ENCODE data around the gene TM9SF1. TPM values are rescaled to one million over a fixed set of nuclear protein-coding genes. Genes with fewer than 3 reads are reported as not detected.

TM9SF1 gene
- total RNA-seq, 3 donors from 2014 or later (not counting 1 experiment from before 2014, with no cell fraction given), result 15.2 to 32.1 (median 28.7) TPM

DNA sequence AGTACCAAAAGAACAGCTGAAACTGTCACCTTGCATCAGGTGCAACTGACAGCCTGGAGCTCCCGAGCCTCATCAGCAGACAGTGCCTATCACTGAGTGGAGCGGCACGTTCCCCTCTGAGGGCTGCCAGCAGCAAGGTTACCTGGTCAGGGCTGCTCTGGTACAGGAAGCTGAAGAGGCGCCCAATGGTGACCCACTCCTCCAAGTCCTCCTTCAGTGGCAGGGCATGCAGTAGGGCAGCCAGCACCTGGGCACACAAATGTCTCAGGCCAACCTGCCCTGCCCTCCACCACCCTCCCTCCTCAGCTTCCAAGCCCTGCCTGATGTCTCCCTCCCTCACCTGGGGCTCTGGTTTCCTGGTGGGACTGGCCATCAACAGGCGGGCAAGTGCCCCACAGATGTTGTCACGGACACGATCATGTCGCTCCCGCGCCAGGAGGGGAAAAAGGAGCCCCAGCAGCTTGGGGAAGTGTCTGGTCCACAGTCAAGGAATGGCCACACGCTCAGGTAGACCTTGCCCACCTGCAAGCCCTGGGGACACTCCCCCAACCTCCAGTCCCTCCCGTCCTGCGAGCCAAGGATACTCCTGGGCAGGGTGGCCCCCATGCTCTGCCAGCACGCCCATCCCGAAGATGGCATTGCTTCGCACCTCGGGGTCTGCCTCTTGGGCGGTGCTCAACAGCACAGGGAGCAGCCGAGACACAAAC is 13.7 kb downstream of the TM9SF1 start:
- Histone ChIP-seq H3K27me3 (ENCODE audit: control insufficient read depth, insufficient read depth, low read length) (no peaks in the 10 kb centered on the region), H3K4me1 (ENCODE audit: control insufficient read depth, insufficient read depth, low read length) (no peaks in the 10 kb centered on the region), H3K9me3 (ENCODE audit: control insufficient read depth, insufficient read depth, low read length) (no peaks in the 10 kb centered on the region), H3K27ac (ENCODE audit: low read length) (no peak overlapping the region), H3K36me3 (ENCODE audit: control insufficient read depth, insufficient read depth, low read length) (peaks cover 73% of the 10 kb centered on the region), H3K4me3 (ENCODE audit: low read length) (no peak overlapping the region)
- intact Hi-C loops (cut with micrococcal nuclease), result no loop called here
- ATAC-seq (no peak), DNase-seq (no peak)
- Mint-ChIP-seq H3K4me1 (no peaks in the 10 kb centered on the region), H3K27ac (peak overlapping the region in 1 of 2 donors; percentile 47), H3K36me3 (peaks cover 6% of the 10 kb centered on the region), H3K4me3 (no peak overlapping the region), H3K9me3 (no peaks in the 10 kb centered on the region), H3K27me3 (ENCODE audit: low read depth in 2 of 2) (no peaks in the 10 kb centered on the region)
- TF ChIP-seq CTCF (IDR thresholded peaks at IDR 0.05), result no peak
- WGBS (ENCODE audit: insufficient coverage), result 96% methylated on average over 19 of the region's 19 CpGs

- Mint-ChIP-seq H3K9me3 (no peaks in the 10 kb centered on the region), H3K36me3 (peaks cover 6% of the 10 kb centered on the region), H3K27ac (peak overlapping the region in 1 of 2 donors; percentile 21), H3K27me3 (ENCODE audit: low read depth in 2 of 2) (no peaks in the 10 kb centered on the region), H3K4me3 (no peak overlapping the region), H3K4me1 (no peaks in the 10 kb centered on the region)
- peak in 1 of 3 donors; percentile 25 for ATAC-seq
- H3K4me3 ChIP-seq (ENCODE audit: low read length), result no peak overlapping the region
- no peak for TF ChIP-seq CTCF (IDR thresholded peaks at IDR 0.05)
- H3K4me1 ChIP-seq (ENCODE audit: control insufficient read depth, insufficient read depth, low read length), result no peaks in the 10 kb centered on the region
- no peaks in the 10 kb centered on the region for H3K27me3 ChIP-seq (ENCODE audit: control insufficient read depth, insufficient read depth, low read length)
- H3K36me3 ChIP-seq (ENCODE audit: control insufficient read depth, insufficient read depth, low read length), result peaks cover 64% of the 10 kb centered on the region
- no peaks in the 10 kb centered on the region for H3K9me3 ChIP-seq (ENCODE audit: control insufficient read depth, insufficient read depth, low read length)
- no peak overlapping the region for H3K27ac ChIP-seq (ENCODE audit: low read length)
- intact Hi-C loops (cut with micrococcal nuclease), result no loop called here
- WGBS (ENCODE audit: insufficient coverage), result 88% methylated on average over 18 of the region's 18 CpGs
- DNase-seq, result no peak
These were observed 15.1 kb downstream of the TM9SF1 start for GRCh38 chr14:24179961-24180796.

GRCh38 chr14:24179294-24179960 is 15.8 kb downstream of the TM9SF1 start:
- no peak for TF ChIP-seq CTCF (IDR thresholded peaks at IDR 0.05)
- Histone ChIP-seq H3K4me1 (ENCODE audit: control insufficient read depth, insufficient read depth, low read length) (no peaks in the 10 kb centered on the region), H3K4me3 (ENCODE audit: low read length) (no peak overlapping the region), H3K27me3 (ENCODE audit: control insufficient read depth, insufficient read depth, low read length) (no peaks in the 10 kb centered on the region), H3K9me3 (ENCODE audit: control insufficient read depth, insufficient read depth, low read length) (no peaks in the 10 kb centered on the region), H3K36me3 (ENCODE audit: control insufficient read depth, insufficient read depth, low read length) (peaks cover 56% of the 10 kb centered on the region), H3K27ac (ENCODE audit: low read length) (no peak overlapping the region)
- DNase-seq (no peak), ATAC-seq (no peak)
- intact Hi-C loops (cut with micrococcal nuclease), result no loop called here
- H3K27me3 Mint-ChIP-seq (ENCODE audit: low read depth in 2 of 2), result no peaks in the 10 kb centered on the region
- WGBS (ENCODE audit: insufficient coverage), result 80% methylated on average over 13 of the region's 14 CpGs
- peak overlapping the region; percentile 28 for H3K4me3 Mint-ChIP-seq
- H3K9me3 Mint-ChIP-seq, result no peaks in the 10 kb centered on the region
- peak overlapping the region; percentile 21 to 27 for H3K27ac Mint-ChIP-seq
- peaks cover 6% of the 10 kb centered on the region for H3K36me3 Mint-ChIP-seq
- no peaks in the 10 kb centered on the region for H3K4me1 Mint-ChIP-seq

Data from natural killer cell (primary cell).